Neural cell (in vitro differentiated cells): Measurements from ENCODE around the gene EFEMP1. TPM values are rescaled to one million over a fixed set of nuclear protein-coding genes. Genes with fewer than 3 reads are reported as not detected.

Source experiments
- H2AFZ ChIP-seq: fragments of 200-600, 300-800 bp; sonication (generic), shearing (Covaris generic); 2 replicates; pipeline ENCODE4 v1.6.0; 2014; ENCODE audit warnings: low read depth, mild to moderate bottlenecking, antibody characterized with exemption, low read length, moderate library complexity
- H3F3A ChIP-seq: fragments of 200-600 bp; shearing (Covaris generic); 2 replicates; pipeline ENCODE4 v1.6.1; 2016; ENCODE audit warnings: mild to moderate bottlenecking, moderate library complexity, mixed read lengths, antibody characterized with exemption, low read length; ENCODE audit not compliant: insufficient read depth, poor library complexity, severe bottlenecking
- H3K27ac ChIP-seq: fragments of 200-600, 300-800 bp; sonication (generic), shearing (Covaris generic); 2 replicates; pipeline ENCODE4 v1.5.1; 2014; ENCODE audit warnings: mild to moderate bottlenecking, low read length, moderate library complexity
- H3K27me3 ChIP-seq: fragments of 300-800, 200-600 bp; sonication (generic), shearing (Covaris generic); 2 replicates; pipeline ENCODE4 v1.6.0; 2014; ENCODE audit warnings: mild to moderate bottlenecking, low read depth, low read length, moderate library complexity; ENCODE audit not compliant: insufficient read depth
- H3K36me3 ChIP-seq: fragments of 300-800, 200-600 bp; sonication (generic), shearing (Covaris generic); 2 replicates; pipeline ENCODE4 v1.5.1; 2014; ENCODE audit warnings: mild to moderate bottlenecking, antibody characterized with exemption, low read length, moderate library complexity; ENCODE audit not compliant: insufficient read depth
- H3K4me2 ChIP-seq: fragments of 300-800, 200-600 bp; sonication (generic), shearing (Covaris generic); 2 replicates; pipeline ENCODE4 v1.6.0; 2014; ENCODE audit warnings: mild to moderate bottlenecking, low read length
- H3K4me3 ChIP-seq: fragments of 300-800, 200-600 bp; sonication (generic), shearing (Covaris generic); 2 replicates; pipeline ENCODE4 v1.5.1; 2014; ENCODE audit warnings: mild to moderate bottlenecking, low read length, moderate library complexity
- H3K79me2 ChIP-seq: fragments of 200-600 bp; shearing (Covaris generic); replicated peaks from 2 replicates; pipeline ENCODE4 v1.6.0; 2014; ENCODE audit warnings: mild to moderate bottlenecking, low read length, moderate library complexity; ENCODE audit not compliant: insufficient read depth
- H3K9ac ChIP-seq: fragments of 300-800, 200-600 bp; sonication (generic), shearing (Covaris generic); 2 replicates; pipeline ENCODE4 v1.6.1; 2016; ENCODE audit warnings: mild to moderate bottlenecking, low read length, mixed read lengths
- H3K9me2 ChIP-seq: fragments of 200-600 bp; shearing (Covaris generic); 2 replicates; pipeline ENCODE4 v1.6.1; 2016; ENCODE audit warnings: mild to moderate bottlenecking, low read length, mixed read lengths; ENCODE audit not compliant: insufficient read depth
- H3K9me3 ChIP-seq: fragments of 200-600, 300-800 bp; sonication (generic), shearing (Covaris generic); 2 replicates; pipeline ENCODE4 v1.6.1; 2016; ENCODE audit warnings: mild to moderate bottlenecking, mixed run types, low read length, moderate library complexity, mixed read lengths
- H4K20me1 ChIP-seq: fragments of 200-600 bp; shearing (Covaris generic); 2 replicates; pipeline ENCODE4 v1.6.1; 2016; ENCODE audit warnings: mild to moderate bottlenecking, mixed run types; ENCODE audit not compliant: insufficient read depth
- CTCF ChIP-seq: fragments of 450-650 bp; IDR thresholded peaks from 2 replicates; pipeline ENCODE4 v1.5.1; 2014; ENCODE audit warnings: antibody characterized with exemption, mild to moderate bottlenecking, moderate library complexity; ENCODE audit not compliant: poor library complexity, severe bottlenecking
- EP300 ChIP-seq: fragments of 450-650 bp; conservative IDR thresholded peaks from 2 replicates; pipeline ENCODE4 v1.6.1; 2014; ENCODE audit warnings: antibody characterized with exemption, mild to moderate bottlenecking, moderate library complexity; ENCODE audit not compliant: poor library complexity, severe bottlenecking
- EZH2 ChIP-seq: fragments of 200-600, 300-800 bp; shearing (Covaris generic), sonication (generic); IDR thresholded peaks from 2 replicates; pipeline ENCODE4 v1.6.1; 2014; ENCODE audit warnings: antibody characterized with exemption, low read length, borderline replicate concordance, mild to moderate bottlenecking; ENCODE audit not compliant: insufficient read depth, poor library complexity, severe bottlenecking
- MXI1 ChIP-seq: fragments of 450-650 bp; conservative IDR thresholded peaks from 2 replicates; pipeline ENCODE4 v1.6.1; 2014; ENCODE audit warnings: antibody characterized with exemption, mild to moderate bottlenecking; ENCODE audit not compliant: poor library complexity, severe bottlenecking
- POLR2AphosphoS5 ChIP-seq: IDR thresholded peaks from 2 replicates; pipeline ENCODE4 v1.6.1; 2012
- RAD21 ChIP-seq: fragments of 450-650 bp; conservative IDR thresholded peaks from 2 replicates; pipeline ENCODE4 v1.6.1; 2014; ENCODE audit warnings: antibody characterized with exemption, mild to moderate bottlenecking, moderate library complexity
- REST ChIP-seq: IDR thresholded peaks from 2 replicates; pipeline ENCODE4 v1.6.1; 2012; ENCODE audit warnings: borderline replicate concordance
- SMC3 ChIP-seq: fragments of 450-650 bp; conservative IDR thresholded peaks from 2 replicates; pipeline ENCODE4 v1.6.1; 2014; ENCODE audit warnings: antibody characterized with exemption, mild to moderate bottlenecking, moderate library complexity; ENCODE audit not compliant: poor library complexity
- TAF1 ChIP-seq: IDR thresholded peaks from 2 replicates; pipeline ENCODE4 v1.6.1; 2012; ENCODE audit warnings: low read depth
- polyA plus RNA-seq: library from polyadenylated mRNA; depleted of rRNA; stranded (reverse); fragments of >200 nt; gene quantifications from 2 replicates; pipeline ENCODE4 v1.2.3, GENCODE V29; 2014

EFEMP1 gene
- polyA plus RNA-seq, 1 donor from 2014 or later: 2.7 TPM

- Histone ChIP-seq H3K9me3 (no peaks in the 10 kb centered on the region), H3K36me3 (no peaks in the 10 kb centered on the region), H3F3A (no peaks in the 10 kb centered on the region), H3K79me2 (no peaks in the 10 kb centered on the region), H3K27ac (no peak overlapping the region), H4K20me1 (no peaks in the 10 kb centered on the region), H3K27me3 (no peaks in the 10 kb centered on the region), H3K4me2 (no peak overlapping the region), H2AFZ (no peak overlapping the region), H3K4me3 (no peak overlapping the region), H3K9me2 (no peaks in the 10 kb centered on the region), H3K9ac (no peak overlapping the region)
- TF ChIP-seq RAD21: no peak
- TF ChIP-seq EZH2: no peak
- no peak for TF ChIP-seq SMC3
- no peak for TF ChIP-seq EP300
- no peak for TF ChIP-seq TAF1
- no peak for TF ChIP-seq MXI1
- TF ChIP-seq CTCF: no peak
- no peak for TF ChIP-seq REST
- no peak for TF ChIP-seq POLR2AphosphoS5
Measured at GRCh38 chr2:55899881-55900280, 23.7 kb downstream of the EFEMP1 start.

GRCh38 chr2:55898386-55899040 lies 25.1 kb downstream of the EFEMP1 start:
- Histone ChIP-seq H3K4me3 (no peak overlapping the region), H3K79me2 (no peaks in the 10 kb centered on the region), H4K20me1 (no peaks in the 10 kb centered on the region), H3K9me3 (no peaks in the 10 kb centered on the region), H3K27me3 (no peaks in the 10 kb centered on the region), H3K4me2 (no peak overlapping the region), H2AFZ (no peak overlapping the region), H3K36me3 (no peaks in the 10 kb centered on the region), H3K9ac (no peak overlapping the region), H3F3A (no peaks in the 10 kb centered on the region), H3K27ac (no peak overlapping the region), H3K9me2 (no peaks in the 10 kb centered on the region)
- no peak for TF ChIP-seq POLR2AphosphoS5
- no peak for TF ChIP-seq CTCF
- no peak for TF ChIP-seq TAF1
- no peak for TF ChIP-seq MXI1
- TF ChIP-seq SMC3: no peak
- TF ChIP-seq EP300: no peak
